HTR-8/SVneo (cell line): ENCODE measurements around the gene AP2M1.
A peak's percentile ranks its signal among the peaks of the same experiment; 100 is the strongest.
"Not testable (repeated sequence)": the region's sequence is repeated elsewhere in the genome, so short reads cannot be mapped to it uniquely, and the experiment has no call there.

Experiments used
- DNase-seq: peaks from one replicate; pipeline ENCODE4 v3.0.0; 2011; ENCODE audit warnings: low spot score, mixed read lengths; ENCODE audit not compliant: insufficient read length
- FAIRE-seq: peaks from 2 replicates; lab custom pipeline; 2011; peaks lifted over from hg19 to GRCh38; lab: Jason Lieb, UNC

Gene AP2M1

DNA sequence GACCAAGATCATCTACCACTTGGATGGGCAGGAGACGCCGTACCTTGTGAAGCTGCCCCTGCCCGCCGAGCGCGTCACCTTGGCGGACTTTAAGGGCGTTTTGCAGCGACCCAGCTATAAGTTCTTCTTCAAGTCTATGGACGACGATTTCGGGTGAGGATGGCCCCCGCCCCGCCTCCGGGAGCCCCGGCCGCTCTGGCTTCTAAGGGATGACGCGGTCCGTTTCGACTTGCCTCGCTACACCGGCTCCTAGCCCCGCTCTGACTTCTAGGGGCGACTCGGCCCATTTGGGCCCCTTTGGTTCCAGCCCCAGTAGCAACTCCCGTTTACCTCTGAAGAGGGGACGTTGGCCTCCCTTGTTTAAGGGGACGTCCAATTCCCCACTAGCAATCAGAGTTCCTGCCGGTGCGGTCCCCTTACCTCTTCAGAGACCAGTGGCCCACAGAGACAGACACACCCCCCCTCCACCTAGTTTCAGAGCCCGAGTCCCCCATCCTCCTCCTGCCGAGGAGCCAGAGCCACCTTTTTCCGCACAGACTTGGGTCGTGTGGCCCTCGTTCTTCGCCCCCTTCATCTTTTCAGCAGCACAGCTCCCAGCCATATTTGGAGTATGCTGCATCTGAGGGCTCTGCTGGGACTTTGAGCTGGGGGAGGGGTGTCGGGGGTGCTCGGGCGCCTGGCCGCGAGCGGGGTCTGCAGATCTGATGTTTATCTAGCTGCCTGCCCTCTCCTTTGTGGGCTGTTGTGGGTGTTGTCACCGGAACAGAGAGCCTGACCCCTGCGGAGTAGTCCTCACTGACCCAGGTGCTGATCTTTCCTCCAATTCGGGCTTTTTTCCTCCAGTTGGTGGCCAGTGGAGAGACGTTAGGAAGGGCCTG lies 18.8 kb upstream of the AP2M1 start:
- no peak for DNase-seq

DNA sequence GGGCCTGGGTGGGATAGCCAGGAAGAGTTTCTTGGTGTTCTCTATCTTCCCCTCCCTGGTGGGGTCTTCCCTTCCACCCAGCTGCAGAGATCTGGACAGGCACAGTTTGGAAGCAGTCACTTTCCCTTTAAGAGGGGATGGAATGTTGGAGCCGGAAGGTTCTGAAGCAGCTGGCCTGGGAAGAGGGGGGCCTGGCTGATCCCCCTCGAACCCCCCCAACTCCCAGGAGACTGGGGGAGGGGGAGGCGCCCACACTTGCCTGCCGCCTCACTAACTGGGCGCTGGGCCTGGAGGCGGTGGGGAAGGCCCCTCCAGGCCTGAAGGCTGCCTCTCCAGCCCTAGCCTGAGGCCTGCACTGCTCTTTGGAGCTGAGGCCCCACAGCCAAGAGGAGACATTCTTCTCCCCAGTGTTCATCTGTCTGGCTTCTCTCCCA lies 18.1 kb upstream of the AP2M1 start:
- FAIRE-seq (no peak), DNase-seq (peak; percentile 74)

More for the DNA sequence above, 18.8 kb upstream of the AP2M1 start:
- no peak for FAIRE-seq

DNA sequence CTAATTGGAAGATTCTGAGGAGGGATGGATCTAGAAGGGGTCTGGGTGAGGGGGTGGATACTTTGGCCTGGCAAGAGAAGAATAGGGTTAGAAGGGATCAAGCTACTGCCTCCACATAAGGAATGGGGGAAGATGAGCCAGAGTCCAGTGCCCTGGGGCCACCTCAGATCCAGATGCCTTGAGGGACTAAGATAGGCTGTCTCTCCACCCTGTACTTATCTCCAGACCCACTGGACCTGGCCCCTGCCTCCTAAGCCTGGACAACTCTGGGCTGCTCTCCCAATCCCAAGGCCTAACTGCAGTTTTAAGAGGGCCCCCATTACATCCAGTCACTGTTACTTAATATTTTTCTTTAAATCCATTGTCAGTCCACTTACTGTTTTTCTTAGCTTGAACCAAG lies 17.4 kb upstream of the AP2M1 start:
- FAIRE-seq (no peak), DNase-seq (no peak)

DNA sequence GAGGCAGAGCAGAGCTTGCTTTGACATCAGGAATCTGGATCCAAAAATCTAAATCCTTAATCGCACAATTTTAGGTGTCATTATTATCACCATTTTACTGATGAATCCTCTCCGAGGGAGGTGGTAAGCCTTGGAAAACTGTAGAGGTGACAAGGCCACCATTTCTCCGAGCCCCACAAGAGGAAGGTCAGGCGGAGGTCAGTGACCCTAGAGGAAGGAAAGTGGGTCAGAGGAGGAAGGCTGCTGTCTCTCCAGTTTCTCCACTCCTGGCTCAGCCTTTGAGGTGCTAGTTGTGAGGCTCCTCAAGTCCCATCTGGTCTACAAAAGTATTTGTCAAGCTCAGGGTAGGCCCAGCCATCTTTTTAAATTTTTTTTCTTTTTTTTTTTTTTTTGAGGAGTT lies 16.3 kb upstream of the AP2M1 start:
- DNase-seq: no peak
- no peak for FAIRE-seq

DNA sequence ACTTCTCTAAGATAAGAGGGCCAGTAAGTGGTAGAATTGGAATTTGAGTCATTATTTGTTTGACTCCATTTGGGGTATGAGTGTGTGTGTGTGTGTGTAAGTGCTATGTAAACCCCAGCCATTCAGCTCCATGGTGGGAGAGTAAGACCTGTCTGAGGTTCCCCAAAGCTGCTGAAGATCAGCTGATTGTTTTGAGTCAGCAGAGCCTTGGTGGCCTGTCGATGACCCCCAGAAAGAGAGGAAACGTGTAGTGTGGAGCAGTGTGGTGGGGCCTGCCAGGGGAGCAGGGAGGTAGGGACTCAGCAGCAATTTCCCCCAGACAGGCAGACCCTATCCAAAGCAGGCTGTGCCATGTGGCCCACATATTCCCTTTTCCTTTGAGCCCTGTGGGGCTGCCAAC lies 14.2 kb upstream of the AP2M1 start:
- DNase-seq: no peak
- FAIRE-seq: no peak

DNA sequence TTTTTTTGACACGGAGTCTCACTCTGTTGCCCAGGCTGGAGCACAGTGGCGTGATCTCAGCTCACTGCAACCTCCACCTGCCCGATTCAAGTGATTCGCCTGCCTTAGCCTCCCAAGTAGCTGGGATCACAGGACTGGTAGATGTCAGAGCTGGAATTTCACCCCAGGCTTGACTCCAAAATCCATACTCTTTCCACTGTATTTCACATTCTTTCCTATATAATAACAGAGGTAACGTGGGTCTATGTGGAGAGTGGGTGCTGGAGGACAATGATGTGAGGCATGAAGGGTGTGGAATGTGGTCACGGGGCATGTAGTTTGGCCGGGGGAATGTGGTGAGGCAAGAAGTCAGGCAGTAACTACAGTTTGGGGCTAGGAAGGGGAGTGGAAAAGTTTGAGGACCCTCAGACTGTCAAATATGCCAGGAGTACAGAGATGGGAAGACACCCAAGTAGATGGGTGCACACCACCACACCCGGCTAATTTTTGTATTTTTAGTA lies 12.0 kb upstream of the AP2M1 start:
- DNase-seq, FAIRE-seq: not testable (repeated sequence)

DNA sequence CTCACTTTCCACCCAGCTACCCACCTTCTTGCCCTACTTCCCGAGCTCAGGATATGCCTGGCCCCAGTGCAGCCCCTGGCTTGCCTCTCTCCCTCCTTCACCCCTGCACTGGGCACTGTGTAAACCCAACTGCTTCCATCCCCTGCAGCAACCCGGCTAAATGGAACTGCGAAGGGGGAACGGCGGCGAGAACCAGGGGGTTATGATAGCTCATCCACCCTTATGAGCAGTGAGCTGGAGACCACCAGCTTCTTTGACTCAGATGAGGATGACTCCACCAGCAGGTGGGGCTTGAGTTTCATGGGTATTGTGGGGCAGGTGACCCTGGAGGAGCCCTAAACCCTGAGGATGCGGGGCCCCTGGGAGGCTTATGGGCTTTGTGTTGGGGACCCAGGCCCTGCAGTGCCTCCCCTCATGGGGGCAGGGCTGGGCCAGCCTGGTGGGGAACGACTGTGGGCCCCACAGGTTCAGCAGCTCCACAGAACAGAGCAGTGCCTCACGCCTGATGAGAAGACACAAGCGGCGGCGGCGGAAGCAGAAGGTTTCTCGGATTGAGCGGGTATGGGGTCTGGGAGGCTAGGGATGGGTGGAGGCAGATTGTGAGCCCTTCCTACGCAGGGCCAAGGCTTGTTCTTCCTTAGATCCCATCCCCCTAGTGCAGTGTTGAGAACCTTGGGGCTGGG lies 9.9 kb upstream of the AP2M1 start:
- peak; percentile 4 for FAIRE-seq
- DNase-seq: no peak

DNA sequence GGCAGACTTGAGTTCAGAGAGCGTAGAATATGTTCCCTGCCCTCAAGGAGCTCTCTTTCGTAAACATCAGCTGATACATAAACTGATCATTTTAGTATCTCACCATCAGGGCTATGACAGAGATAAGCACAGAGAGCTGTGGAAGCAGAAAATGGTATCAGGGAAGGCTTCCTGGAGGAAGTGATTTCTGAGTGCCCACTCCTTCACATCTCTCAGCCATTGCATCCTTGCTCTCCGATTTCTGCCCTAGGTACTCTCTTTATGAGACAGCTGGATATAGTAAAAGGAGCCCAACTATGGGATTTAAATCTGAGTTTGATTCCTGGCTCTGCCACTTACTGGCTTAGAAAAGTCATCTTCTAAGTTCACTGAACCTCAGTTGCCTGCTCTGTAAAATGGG lies 9.1 kb upstream of the AP2M1 start:
- DNase-seq: no peak
- FAIRE-seq: no peak

DNA sequence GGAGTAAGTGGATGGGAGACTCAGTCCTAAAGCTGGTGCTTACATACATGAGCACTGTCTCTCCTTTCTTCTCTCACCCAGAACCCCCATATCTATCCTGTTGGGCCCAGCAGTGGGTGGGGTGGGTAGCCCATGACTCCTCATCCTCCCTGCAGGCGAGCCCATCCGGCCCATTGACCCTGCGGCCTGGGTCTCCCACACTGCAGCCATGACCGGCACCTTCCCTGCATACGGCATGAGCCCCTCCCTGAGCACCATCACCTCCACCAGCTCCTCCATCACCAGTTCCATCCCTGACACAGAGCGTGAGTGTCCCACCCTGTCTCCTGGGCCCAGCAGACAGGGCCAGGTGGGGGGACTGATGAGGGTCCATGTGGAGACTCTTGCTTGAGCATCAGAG lies 8.0 kb upstream of the AP2M1 start:
- no peak for FAIRE-seq
- DNase-seq: no peak

DNA sequence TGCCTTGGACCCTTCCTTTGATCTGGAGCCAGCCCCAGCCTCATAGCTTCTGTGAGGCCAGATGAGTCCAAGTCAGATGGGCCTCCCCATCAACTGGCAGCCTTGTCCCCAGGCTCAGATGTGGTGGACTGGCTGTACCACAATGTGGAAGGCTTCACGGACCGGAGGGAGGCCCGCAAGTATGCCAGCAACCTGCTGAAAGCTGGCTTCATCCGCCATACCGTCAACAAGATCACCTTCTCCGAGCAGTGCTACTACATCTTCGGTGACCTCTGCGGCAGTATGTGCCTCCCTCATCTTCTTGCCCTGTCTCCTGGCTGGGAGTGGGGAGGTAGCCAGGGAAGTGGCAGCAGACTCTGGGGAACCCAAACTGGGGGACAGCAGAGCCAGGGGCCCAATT lies 6.9 kb upstream of the AP2M1 start:
- FAIRE-seq (no peak), DNase-seq (no peak)

DNA sequence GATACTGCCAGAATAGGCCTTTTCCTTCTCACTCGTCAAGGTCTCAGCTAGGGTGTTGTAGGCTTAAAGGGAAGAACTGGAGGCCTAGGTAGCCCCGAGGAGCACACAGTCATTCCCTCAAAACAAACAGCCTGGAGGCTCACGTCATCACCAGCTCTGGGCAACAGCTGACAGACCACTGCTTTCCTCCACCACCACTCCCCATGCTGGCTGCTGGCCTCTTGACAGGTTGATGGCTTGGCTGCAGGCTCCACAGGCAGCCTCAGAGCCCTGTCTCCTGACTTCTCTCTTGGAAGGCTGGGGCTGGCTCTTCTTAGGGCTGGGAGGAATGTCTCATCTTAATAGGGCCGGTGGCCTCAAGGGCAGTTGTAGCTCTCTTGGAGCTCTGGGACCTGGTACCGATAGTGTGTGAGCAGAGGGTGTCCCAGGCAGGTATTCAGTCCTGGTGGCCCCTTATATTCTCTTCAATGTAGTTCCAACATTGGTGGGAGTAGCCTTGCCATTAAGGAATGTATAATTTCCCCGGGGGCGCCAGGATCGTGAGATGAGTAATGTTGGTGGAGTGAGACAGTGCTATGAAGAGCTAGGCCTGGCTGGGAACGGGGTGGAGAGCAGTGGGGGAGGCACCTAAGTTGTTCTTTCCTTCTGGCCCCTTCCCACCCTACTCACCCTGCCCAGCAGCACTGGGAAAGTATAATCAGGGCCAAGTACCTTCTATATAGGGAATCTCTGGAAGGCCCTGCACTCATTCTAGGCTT lies 6.1 kb upstream of the AP2M1 start:
- DNase-seq: peak; percentile 57
- FAIRE-seq: no peak

DNA sequence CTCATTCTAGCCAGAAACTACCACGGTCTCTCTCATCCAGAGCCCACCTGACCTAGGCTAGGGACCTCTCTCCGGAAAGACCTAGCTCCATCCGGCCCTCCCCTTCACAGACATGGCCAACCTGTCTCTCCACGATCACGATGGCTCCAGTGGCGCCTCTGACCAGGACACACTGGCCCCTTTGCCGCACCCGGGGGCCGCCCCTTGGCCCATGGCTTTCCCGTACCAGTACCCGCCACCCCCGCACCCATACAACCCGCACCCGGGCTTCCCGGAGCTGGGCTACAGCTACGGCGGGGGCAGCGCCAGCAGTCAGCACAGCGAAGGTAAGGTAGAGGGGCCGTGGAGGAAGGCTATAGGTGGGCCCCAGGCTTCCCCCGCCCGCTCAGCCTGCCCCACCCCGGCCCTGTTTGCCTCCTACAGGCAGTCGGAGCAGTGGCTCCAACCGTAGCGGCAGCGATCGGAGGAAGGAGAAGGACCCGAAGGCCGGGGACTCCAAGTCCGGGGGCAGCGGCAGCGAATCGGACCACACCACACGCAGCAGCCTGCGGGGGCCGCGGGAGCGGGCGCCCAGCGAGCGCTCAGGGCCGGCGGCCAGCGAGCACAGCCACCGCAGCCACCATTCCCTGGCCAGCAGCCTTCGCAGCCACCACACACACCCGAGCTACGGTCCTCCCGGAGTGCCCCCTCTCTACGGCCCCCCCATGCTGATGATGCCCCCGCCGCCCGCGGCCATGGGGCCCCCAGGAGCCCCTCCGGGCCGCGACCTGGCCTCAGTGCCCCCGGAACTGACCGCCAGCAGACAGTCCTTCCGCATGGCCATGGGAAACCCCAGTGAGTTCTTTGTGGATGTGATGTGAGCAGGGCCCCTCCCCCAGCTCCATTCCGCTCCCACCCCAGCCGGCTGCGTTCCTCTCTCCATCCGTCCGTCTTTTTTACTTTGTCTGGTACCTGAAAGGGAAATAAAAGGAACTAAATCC lies 4.5 kb upstream of the AP2M1 start:
- FAIRE-seq: no peak
- DNase-seq: no peak

DNA sequence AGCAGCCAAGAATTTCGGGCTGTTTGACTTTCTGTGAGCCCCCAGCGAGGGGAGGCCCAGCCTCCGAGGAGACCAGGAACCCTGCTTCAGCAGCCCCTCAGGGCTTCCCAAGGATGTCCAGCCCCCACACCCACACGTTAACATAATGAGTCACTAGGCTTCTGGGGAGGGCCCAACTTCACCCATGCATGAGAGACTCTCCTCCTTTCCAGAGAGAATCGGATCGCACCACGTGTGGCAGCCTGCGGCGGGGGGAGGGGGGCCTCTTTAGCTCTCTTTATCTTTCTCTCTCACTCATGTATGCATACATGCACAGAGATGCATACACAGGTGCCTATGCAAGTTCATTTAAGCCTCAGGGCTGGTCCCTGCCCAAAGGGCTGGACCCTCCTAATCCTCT lies 3.1 kb upstream of the AP2M1 start:
- no peak for FAIRE-seq
- no peak for DNase-seq

DNA sequence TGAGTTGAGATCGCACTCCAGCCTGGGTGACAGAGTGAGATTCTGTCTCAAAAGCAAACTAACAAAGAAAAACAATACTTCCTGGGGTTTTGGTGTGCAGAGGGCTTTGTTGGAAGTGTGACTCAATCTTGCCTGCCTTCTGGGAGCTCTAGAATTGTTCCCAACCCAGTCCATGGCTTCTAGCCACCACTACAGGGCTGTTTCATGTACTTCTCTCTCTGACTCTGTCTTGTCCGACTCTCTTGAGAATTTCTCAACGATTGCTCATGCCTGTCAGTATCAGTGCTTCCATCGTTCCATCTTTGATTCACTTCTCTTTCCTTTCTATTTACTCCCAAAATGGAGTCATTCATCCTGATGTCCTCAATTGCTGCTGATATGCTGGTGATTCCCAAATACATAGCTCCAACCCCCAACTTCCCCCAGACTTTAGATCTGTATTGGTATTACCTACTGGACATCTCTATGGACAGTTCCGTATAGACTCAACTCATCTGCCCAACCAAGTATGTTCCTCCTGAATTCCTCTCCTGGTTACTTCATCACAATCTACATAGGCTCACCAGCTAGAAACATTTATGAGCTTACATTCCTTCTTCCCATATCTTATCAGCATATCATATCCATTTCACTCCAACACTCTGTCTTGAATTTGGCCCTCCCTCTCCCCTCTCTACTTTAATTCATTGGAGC lies 1.8 kb upstream of the AP2M1 start:
- FAIRE-seq: no peak
- no peak for DNase-seq

DNA sequence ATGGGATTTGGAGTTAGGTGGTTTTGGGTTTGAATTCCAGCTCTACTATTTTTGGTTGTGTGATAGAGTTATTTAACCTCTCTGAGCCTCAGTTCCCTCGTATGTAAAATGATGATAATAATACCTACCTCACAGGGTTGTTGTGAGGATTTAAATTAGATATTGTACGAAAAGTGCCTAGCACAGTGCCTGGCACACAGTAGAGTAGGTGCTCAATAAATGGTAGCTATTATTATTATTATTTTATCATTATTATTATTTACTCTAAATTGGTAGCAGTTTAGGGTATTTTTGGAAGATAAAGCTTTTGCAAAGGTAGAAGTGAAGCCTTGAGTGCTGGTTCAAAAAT lies 1.3 kb upstream of the AP2M1 start:
- FAIRE-seq (no peak), DNase-seq (no peak)

DNA sequence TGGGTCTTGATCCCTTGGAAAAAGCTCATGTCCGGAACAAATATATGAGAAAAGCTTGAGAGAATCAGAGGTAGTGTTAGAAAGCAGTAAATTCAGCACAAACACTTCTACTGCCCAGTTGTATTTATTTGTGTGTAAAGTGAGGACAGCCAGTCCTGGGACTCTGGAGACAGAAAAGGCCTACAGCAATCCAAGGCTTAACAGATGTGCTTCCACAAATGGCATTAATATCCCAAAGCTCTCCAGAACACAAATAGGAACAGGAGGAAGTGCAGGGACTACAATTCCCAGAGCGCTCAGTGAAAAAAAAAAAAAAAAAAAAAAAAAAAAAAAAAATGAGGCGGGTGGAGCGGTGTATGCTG lies 390 bp upstream of the AP2M1 start:
- FAIRE-seq (no peak), DNase-seq (no peak)

DNA sequence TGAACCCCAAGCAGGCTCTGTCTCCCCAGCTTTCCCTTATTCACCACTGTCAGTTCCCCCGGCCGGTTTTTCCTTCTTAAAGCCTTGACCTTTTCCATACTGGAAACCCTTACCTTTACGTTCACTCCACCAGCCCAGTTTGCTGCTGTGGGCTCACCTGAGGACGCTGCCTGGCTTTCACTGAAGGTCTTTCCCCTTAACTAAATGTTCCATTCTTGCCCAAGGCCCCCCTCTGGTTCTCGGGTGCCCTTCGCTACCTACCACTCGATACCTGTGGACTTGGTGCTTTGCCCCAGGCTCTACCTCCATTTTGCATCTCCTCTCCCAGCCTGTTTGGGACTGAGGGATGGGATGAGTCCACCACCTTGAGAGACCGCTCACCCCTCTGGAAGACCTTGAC lies 851 bp downstream of the AP2M1 start:
- FAIRE-seq (no peak), DNase-seq (no peak)

DNA sequence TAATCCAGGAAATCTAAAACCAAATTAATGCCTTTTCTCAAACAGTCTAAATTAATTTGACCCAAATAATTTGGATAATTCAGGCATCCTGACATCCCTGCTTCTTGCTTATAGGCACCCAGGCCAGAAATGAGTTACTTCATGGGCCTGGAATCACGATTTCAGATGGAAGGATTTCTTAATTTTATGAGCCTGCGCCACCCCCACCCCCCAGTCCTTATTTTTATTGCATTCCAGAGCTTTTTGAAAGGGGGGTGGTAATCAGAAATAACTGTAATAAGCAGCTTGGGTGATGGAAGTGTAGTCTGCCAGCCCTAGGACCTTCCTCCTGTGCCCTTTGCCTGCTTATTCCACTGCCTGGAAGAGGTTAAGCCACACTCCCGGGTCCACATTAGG lies 1.3 kb downstream of the AP2M1 start:
- DNase-seq: no peak
- no peak for FAIRE-seq
